HEK293T (cell line): ENCODE measurements around the gene TMEM229A.

Experiments
- ELF4 ChIP-seq: fragments of 450-650 bp; IDR thresholded peaks from 2 replicates; pipeline ENCODE4 v1.6.1; 2017; ENCODE audit warnings: antibody characterized with exemption
- FOXK2 ChIP-seq: fragments of 450-650 bp; IDR thresholded peaks from 2 replicates; pipeline ENCODE4 v1.6.1; 2016; ENCODE audit warnings: mild to moderate bottlenecking
- FOXM1 ChIP-seq: fragments of 450-650 bp; IDR thresholded peaks from 2 replicates; pipeline ENCODE4 v1.6.1; 2017; ENCODE audit warnings: mild to moderate bottlenecking, borderline replicate concordance
- NFRKB ChIP-seq: fragments of 450-650 bp; IDR thresholded peaks from 2 replicates; pipeline ENCODE4 v1.6.1; 2016; ENCODE audit warnings: mild to moderate bottlenecking, moderate library complexity

GRCh38 chr7:124029396-124030188, 3.3 kb downstream of the TMEM229A start:
- TF ChIP-seq NFRKB (no peak), FOXM1 (no peak), FOXK2 (no peak), ELF4 (no peak)
